Measurements from ENCODE around the gene PRR20G. TPM values are rescaled to one million over a fixed set of nuclear protein-coding genes. Genes with fewer than 3 reads are reported as not detected.

Gene PRR20G
- total and polyA plus RNA-seq, 2 of the 8 experiments (the other 6 are each of a cell fraction or from before 2014, with no cell fraction given): 0.24 TPM; not detected in 1

- DNase-seq (ENCODE audit: low read depth in 1 of 2, low spot score in 2 of 2): no peak
- no peak overlapping the region for H3K4ac ChIP-seq (replicated peaks; ENCODE audit: insufficient read length, low read depth, low read length)
- no peak overlapping the region for H3K56ac ChIP-seq (replicated peaks; ENCODE audit: insufficient read length, low read depth, low read length)
- 93% methylated on average over 23 of the region's 23 CpGs; no CpG with 5 or more reads in 1 of the 2 experiments for WGBS, 2 experiments (ENCODE audit: extremely low coverage in 1 of 2, insufficient coverage in 1 of 2, insufficient read length in 1 of 2, insufficient replicate concordance in 2 of 2, low coverage in 1 of 2, low lambda C conversion rate in 2 of 2, missing lambda C conversion rate in 1 of 2)
- H3K23me2 ChIP-seq (ENCODE audit: low read depth, low read length): no peaks in the 10 kb centered on the region
- no peak overlapping the region for H2BK5ac ChIP-seq (ENCODE audit: low read depth, low read length)
- no peak overlapping the region for H3K9ac ChIP-seq (replicated peaks in 1 of 4; ENCODE audit: extremely low read depth in 1 of 4, low read depth in 3 of 4, low read length in 3 of 4)
- H2AFZ ChIP-seq (ENCODE audit: low read length): peak overlapping the region; percentile 81; the same call in 1 of the 2 replicates
- FAIRE-seq: no peak
- H2BK15ac ChIP-seq (ENCODE audit: low read length): no peak overlapping the region
- H3K9me3 ChIP-seq (ENCODE audit: insufficient read depth in 2 of 2, low read depth in 1 of 2, low read length in 1 of 2): peaks cover 3 to 6% of the 10 kb centered on the region in 2 experiments; a peak in 1 of 4 replicates
- H2BK12ac ChIP-seq (ENCODE audit: low read depth, low read length): no peak overlapping the region
- no peak overlapping the region for H3K27ac ChIP-seq (ENCODE audit: low read depth, low read length)
- no peak overlapping the region for H3K4me3 ChIP-seq (ENCODE audit: extremely low read depth in 1 of 4, insufficient read depth in 2 of 4, low read depth in 3 of 4, low read length in 4 of 4)
- H4K20me1 ChIP-seq (replicated peaks in 1 of 2; ENCODE audit: control insufficient read depth in 1 of 2, insufficient read depth in 2 of 2, low read length in 2 of 2): peaks cover 0 to 1% of the 10 kb centered on the region in 2 experiments
- no peak overlapping the region for H3K14ac ChIP-seq (ENCODE audit: insufficient read length)
- H4K5ac ChIP-seq (ENCODE audit: insufficient read length, low read depth, low read length): no peak overlapping the region
- no peak overlapping the region for H3K18ac ChIP-seq (ENCODE audit: extremely low read depth, low read length)
- no peaks in the 10 kb centered on the region for H3K79me1 ChIP-seq (ENCODE audit: low read depth, low read length)
- no peaks in the 10 kb centered on the region for H3K4me1 ChIP-seq (replicated peaks in 1 of 4; ENCODE audit: control insufficient read depth in 3 of 4, insufficient read depth in 4 of 4, low read length in 3 of 4)
- ChIA-PET POLR2A (ENCODE audit: partially characterized antibody) (no interaction called here), CTCF (ENCODE audit: partially characterized antibody) (interaction anchor here (0.7 to 2.5 kb wide), 20 partner anchors 8 to 222 kb away, joined by 3 to 11 read pairs (median 4); no protein-coding TSS in a partner anchor)
- H3K36me3 ChIP-seq (ENCODE audit: control insufficient read depth in 2 of 4, insufficient read depth in 4 of 4, low read length in 3 of 4): no peaks in the 10 kb centered on the region
- no peak overlapping the region for H2AK5ac ChIP-seq (ENCODE audit: low read depth, low read length)
- H3K23ac ChIP-seq (ENCODE audit: insufficient read length): no peak overlapping the region
- no peak overlapping the region for H4K91ac ChIP-seq (replicated peaks; ENCODE audit: insufficient read length, low read length)
- no peak overlapping the region for H2BK120ac ChIP-seq (replicated peaks; ENCODE audit: low read depth, low read length)
- H2BK20ac ChIP-seq (ENCODE audit: low read length): no peak overlapping the region
- H4K8ac ChIP-seq (ENCODE audit: extremely low read depth, insufficient read depth, low read length): no peak overlapping the region
- H3K27me3 ChIP-seq (replicated peaks in 1 of 4; ENCODE audit: control insufficient read depth in 3 of 4, extremely low read depth in 1 of 4, insufficient read depth in 3 of 4, low read length in 3 of 4): no peaks in the 10 kb centered on the region
- no peaks in the 10 kb centered on the region for H3K79me2 ChIP-seq (ENCODE audit: control insufficient read depth in 1 of 2, insufficient read depth in 2 of 2, low read length in 2 of 2)
- H3K4me2 ChIP-seq (ENCODE audit: insufficient read depth in 1 of 2, low read depth in 2 of 2, low read length in 2 of 2): no peak overlapping the region
- TF ChIP-seq KDM5A (IDR thresholded peaks at IDR 0.05; ENCODE audit: low read length) (no peak), RAD21 (IDR thresholded peaks at IDR 0.05 in 1 of 2, conservative IDR thresholded peaks at IDR 0.05 in 1 of 2; ENCODE audit: low read depth in 2 of 2, low read length in 2 of 2) (peak; percentile 48), CTCF (IDR thresholded peaks at IDR 0.05; ENCODE audit: control extremely low read depth in 1 of 3, insufficient read depth in 1 of 3, low read depth in 1 of 3, low read length in 3 of 3) (peak in 2 of 3 experiments; percentile 60 to 64; a peak in 3 of 4 replicates)
These were observed 1.3 kb upstream of the PRR20G start for GRCh38 chr3:127288921-127289705.
